OCI-LY1 (cell line): ENCODE measurements around the gene GLI3.

Experiments used
- CTCF ChIP-seq: fragments of 200-600 bp; sonication (generic), shearing (Covaris generic); IDR thresholded peaks from 2 replicates; pipeline ENCODE4 v1.5.1; 2017; ENCODE audit warnings: mild to moderate bottlenecking, antibody characterized with exemption, low read length, moderate library complexity, mixed read lengths
- EZH2 ChIP-seq: fragments of 200-600 bp; sonication (generic), shearing (Covaris generic); IDR thresholded peaks from 2 replicates; pipeline ENCODE4 v1.8.0; 2017; ENCODE audit warnings: borderline replicate concordance, mixed run types, mild to moderate bottlenecking, antibody characterized with exemption, low read length, moderate library complexity, mixed read lengths

GRCh38 chr7:42244828-42245227, 7.8 kb upstream of the GLI3 start:
- TF ChIP-seq EZH2 (no peak), CTCF (no peak)
